SK-N-DZ (cell line): ENCODE results near the gene LZIC. TPM values are rescaled to one million over a fixed set of nuclear protein-coding genes. Genes with fewer than 3 reads are reported as not detected.
"Not testable (repeated sequence)": the region's sequence is repeated elsewhere in the genome, so short reads cannot be mapped to it uniquely, and the experiment has no call there.

ENCODE experiments used
- DNase-seq: peaks from one replicate; pipeline ENCODE4 v3.0.0-alpha.2; 2015; ENCODE audit warnings: low spot score
- polyA plus RNA-seq, 2 experiments: library from polyadenylated mRNA; depleted of rRNA; stranded (reverse); fragments of >200 nt; gene quantifications; 2 replicates each; pipeline ENCODE4 v1.2.3, GENCODE V29; 2014

Gene LZIC
- 31.1 and 37.4 TPM in 2 replicates for polyA plus RNA-seq (2014; cell fraction: cytosol; rRNA removed)
- 16.3 and 19.9 TPM in 2 replicates for polyA plus RNA-seq (2014; cell fraction: nucleus; rRNA removed)

GRCh38 chr1:9942939-9943788 is at the start of gene LZIC, which contains the start of gene NMNAT1:
Gene LZIC (minus strand): TSS chr1:9943391. CDS start chr1:9936619, 6,772 bp downstream.
Gene NMNAT1 (plus strand): TSS chr1:9943475. CDS start chr1:9972074, 28,599 bp downstream.
- DNase-seq = peak; percentile 85

DNA sequence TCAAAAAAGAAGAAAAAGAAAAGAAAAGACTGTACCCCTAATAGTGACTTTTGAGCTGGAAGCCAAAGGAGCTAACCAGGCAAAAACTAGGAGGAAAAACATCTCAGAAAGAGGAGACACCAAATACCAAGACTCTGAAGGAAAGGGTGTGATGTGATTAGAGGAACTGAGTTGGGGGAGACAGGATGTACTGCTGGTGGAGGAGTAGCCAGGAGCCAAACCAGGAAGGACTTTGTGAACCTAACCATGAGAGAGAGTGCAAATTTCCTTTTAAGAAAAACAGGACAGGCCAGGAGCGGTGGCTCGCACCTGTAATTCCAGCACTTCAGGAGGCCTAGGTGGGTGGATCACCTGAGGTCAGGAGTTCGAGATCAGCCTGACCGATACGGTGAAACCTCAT is 49.7 kb upstream of the LZIC start:
- DNase-seq = no peak

DNA sequence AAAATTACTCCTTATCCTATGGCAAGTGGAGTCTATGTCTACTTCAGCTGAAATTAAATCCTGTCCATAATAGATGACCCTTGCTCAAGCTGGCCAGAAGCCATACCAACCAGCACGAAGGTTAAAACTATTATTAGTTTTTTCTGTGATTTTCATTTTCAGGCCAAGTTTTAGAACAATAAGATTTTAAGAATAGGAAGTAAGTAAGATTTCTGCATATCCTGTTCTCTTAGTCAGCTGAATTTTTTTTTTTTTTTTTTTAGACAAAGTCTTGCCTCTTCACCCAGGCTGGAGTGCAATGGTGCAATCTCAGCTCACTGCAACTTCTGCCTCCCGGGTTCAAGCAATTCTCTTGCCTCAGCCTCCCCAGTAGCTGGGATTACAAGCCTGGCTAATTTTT is 47.8 kb upstream of the LZIC start:
- no peak for DNase-seq

- no peak for DNase-seq
Observed at GRCh38 chr1:9989773-9990172, 46.6 kb upstream of the LZIC start.

DNA sequence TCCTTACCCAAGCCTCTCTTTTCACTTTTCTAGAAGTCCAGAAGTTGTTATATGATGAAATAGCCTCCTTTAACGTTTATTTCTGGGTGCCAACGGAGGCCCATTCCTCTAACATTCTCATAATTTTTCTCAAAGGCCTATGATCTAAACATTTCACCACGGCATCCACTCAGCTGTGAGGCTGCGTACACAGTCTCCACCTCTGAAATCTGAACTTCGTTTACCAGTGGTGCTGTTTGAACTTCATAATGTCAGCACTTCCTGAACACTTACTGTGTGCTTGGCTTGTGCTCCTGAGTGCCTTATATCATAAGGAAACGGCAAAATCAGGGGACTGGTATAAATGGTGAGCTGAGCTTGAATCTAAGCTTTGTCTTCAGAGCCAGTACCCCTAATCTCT is 41.8 kb upstream of the LZIC start:
- DNase-seq = no peak

- DNase-seq = no peak
Observed at GRCh38 chr1:9984253-9984652, 41.1 kb upstream of the LZIC start.

DNA sequence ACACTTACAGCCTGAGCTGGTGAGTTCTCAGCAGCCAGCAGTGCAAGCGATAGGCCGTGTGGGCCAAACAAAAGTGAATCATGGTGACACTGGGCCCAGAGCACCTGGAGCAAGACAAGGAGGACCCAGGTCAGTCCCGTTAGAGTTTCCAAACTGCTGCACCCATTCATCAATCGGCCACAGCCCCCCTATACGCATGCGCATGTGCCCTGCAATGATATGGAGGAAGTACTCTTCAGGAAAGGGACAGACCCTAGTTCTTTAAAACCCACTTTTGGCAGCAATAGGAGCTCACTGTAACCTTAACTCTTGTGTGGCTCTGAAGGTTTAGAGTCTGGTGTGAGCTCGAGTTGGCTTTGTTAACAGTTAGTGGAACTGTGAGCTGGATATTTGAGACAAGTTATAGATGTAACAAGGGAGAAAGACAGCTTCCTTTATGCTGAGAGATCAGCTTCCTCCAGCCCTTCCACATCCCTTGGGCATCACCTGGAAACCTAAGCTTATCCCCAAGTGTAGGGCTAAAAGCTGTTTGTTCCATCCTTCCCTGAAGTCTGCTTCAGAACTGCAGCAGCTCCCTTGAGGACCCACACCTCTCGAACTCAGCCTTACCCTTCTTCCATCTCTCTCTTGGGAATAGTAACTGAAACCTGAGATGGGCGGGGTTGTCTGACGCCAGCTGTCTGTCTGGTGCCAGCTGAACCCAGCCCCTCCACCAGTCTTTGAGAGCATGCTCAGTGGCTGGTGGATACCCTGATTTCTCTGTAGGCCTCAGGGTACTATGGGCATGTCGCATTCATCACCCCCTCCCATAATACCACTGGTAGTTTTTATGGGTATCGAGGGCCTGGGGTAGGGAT is 17.7 kb upstream of the LZIC start:
- peak; percentile 64 for DNase-seq

DNA sequence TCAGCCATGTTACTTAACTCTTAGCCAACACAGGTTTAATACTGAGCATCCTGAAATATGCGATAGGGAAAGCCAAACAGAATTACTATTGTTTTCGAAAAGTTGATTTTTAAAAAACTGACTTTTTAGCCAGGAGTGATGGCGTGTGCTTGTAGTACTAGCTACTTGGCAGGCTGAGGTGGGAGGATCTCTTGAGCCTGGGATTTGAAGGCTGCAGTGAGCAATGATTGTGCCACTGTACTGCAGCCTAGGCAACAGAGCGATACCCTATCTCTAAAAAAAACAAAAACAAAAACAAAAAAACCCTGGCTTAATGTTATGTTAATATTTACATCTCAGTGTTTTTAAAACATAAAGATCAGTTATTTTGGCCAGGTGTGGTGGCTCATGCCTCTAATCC is 16.8 kb upstream of the LZIC start:
- DNase-seq = no peak

DNA sequence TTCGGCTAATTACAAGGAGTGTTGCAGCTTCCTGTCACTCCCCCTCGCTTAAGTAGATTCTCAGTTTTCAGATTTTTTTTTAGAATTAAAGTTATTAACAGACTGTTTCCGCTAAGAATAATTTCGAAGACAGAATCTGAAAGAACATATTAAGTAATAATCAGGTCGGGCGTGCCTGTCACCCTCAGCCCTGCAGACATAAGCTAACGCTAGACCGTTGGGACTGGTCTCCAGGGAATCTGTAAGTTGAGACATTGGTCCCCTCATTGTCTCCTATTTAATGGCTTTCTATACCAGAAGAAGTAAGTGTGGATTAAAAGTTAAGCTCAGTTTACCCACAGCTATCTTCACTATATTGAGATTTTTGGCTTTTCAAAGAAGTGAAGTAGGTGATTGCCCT is 14.5 kb upstream of the LZIC start:
- no peak for DNase-seq

DNA sequence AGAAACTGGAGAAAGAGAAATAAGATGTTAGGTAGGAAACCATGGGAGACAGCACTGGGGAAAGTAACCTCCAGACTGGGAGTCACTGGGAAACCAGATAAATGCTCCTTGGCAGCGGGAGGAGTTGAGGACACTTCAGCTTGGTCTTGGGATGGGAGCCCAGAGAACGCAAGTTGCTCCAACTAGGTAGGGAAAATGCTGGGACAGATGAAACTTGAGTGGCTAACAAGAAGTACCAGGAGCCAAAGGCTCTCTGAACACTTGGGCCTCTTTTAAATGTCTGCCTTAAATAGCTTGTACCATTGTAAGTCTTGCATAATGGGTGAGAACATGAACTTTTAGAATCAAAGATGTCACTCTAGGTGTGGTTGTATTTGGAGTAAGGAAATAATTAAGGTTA is 3.1 kb upstream of the LZIC start:
- DNase-seq = no peak

GRCh38 chr1:9942399-9942938 is 722 bp downstream of the LZIC start:
- DNase-seq = peak; percentile 25

GRCh38 chr1:9929431-9930385 is 13.5 kb downstream of the LZIC start:
- no peak for DNase-seq

DNA sequence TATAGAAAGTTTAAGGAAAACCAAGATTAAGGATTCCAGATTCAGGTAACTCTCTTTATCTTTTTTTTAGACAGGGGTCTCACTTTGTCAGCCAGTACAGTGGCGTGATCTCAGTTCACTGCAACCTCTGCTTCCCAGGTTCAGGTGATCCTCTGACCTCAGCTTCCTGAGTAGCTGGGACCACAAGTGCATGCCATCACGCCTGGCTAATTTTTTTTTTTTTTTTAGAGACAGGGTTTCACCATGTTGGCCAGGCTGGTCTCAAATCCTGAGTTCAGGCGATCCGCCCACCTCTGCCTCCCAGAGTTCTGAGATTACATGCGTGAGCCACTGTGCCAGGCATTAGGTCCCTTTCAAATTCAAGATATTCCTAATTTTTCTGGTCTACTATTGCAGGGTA is 15.9 kb downstream of the LZIC start:
- no peak for DNase-seq

GRCh38 chr1:9922342-9922741 is 20.8 kb downstream of the LZIC start:
- no peak for DNase-seq

GRCh38 chr1:9920606-9921005 is 22.6 kb downstream of the LZIC start:
- DNase-seq = no peak

GRCh38 chr1:9917901-9918300 is 25.3 kb downstream of the LZIC start:
- DNase-seq = no peak

GRCh38 chr1:9917495-9917894 is 25.7 kb downstream of the LZIC start:
- DNase-seq = not testable (repeated sequence)

DNA sequence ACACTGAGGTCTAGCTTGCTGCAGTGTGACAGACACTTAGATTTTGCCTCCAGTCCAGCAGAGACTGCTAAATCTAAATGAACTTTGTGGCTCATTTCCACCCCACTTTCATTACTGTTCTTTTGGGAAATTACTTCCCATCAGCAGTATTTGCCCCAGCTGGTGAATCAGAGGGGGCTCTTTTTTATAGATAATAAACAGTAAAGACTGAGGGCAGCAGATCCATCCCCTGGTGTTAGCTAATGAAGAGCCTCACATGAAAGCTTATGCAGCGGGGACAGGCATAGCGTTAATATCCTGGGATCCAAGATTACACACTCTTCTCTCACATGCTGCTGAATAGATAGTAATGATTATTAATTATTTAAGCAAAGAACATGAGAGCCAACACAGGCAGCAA is 26.7 kb downstream of the LZIC start:
- DNase-seq = no peak

DNA sequence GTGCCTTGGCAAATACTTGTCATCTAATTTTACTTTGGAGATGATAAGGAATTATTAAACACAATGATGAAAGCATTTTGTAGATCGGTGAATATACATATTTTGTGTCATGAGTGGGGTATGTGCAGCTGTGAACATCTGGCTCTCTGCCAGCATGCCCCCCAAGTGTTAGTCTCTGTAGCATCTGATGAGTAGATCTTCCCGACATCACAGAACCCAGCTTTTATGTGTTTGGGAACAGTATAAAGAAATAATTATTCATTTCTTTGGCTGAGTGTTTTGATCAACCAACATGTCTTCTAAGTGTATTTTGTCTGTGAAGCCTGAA is 28.6 kb downstream of the LZIC start:
- no peak for DNase-seq

GRCh38 chr1:9912264-9912936 is 30.8 kb downstream of the LZIC start:
- DNase-seq = no peak
